Measurements from ENCODE around the gene NPPB. TPM values are rescaled to one million over a fixed set of nuclear protein-coding genes. Genes with fewer than 3 reads are reported as not detected.

The NPPB gene
- total and polyA plus RNA-seq, 2 of the 8 experiments (the other 6 are each of a cell fraction or from before 2014, with no cell fraction given), result 0.36 to 0.91 TPM

DNA sequence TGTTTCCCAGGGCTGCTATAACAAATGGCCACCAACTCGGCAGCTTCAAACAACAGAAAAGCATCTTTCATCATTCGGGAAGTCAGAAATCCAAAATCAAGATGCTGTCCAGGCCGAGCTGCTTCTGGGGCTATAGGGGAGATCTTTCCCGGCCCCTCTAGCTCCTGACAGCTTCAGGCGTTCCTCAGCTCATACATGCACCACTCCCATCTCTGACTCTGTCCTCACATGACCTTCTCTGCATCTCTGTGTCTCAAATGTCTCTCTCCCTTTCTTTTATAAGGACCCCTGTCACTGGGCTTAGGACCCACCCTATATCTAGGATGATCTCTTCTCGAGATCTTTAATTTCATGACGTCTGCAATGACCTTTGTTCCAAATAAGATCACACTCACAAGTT, 13.8 kb upstream of the NPPB start (continued):
- TF ChIP-seq, protein P1, sequence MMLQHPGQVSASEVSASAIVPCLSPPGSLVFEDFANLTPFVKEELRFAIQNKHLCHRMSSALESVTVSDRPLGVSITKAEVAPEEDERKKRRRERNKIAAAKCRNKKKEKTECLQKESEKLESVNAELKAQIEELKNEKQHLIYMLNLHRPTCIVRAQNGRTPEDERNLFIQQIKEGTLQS (IDR thresholded peaks at IDR 0.05; ENCODE audit: insufficient read depth, low read depth, low read length), result no peak

Data from H1 (cell line).